Mesenchymal stem cell (in vitro differentiated cells and primary cell): ENCODE results near the gene FRMD7.

Experiments
- DNase-seq: peaks from one replicate; pipeline ENCODE4 v3.0.0-alpha.2; 2013
- H2AFZ ChIP-seq: one replicate; pipeline ENCODE4 v1.6.1; 2013; ENCODE audit warnings: low read depth, mild to moderate bottlenecking, control low read depth, inconsistent platforms, low read length, moderate library complexity
- H2AK5ac ChIP-seq: 2 replicates; pipeline ENCODE4 v1.6.1; 2013; ENCODE audit warnings: low read length, moderate library complexity, mild to moderate bottlenecking, inconsistent platforms; ENCODE audit not compliant: severe bottlenecking
- H2BK120ac ChIP-seq: one replicate; pipeline ENCODE4 v1.6.1; 2013; ENCODE audit warnings: low read depth, mild to moderate bottlenecking, inconsistent platforms, low read length, moderate library complexity
- H2BK12ac ChIP-seq, 2 experiments: one replicate each; pipeline ENCODE4 v1.6.1; 2013; ENCODE audit warnings: inconsistent platforms in 2 of 2, low read length in 2 of 2, mild to moderate bottlenecking in 2 of 2, moderate library complexity in 2 of 2, control low read depth in 1 of 2
- H2BK15ac ChIP-seq: one replicate; pipeline ENCODE4 v1.6.1; 2013; ENCODE audit warnings: mild to moderate bottlenecking, low read depth, inconsistent platforms; ENCODE audit not compliant: poor library complexity, severe bottlenecking
- H2BK5ac ChIP-seq: 2 replicates; pipeline ENCODE4 v1.6.1; 2013; ENCODE audit warnings: low read depth, mild to moderate bottlenecking, low read length, control low read depth, inconsistent platforms; ENCODE audit not compliant: poor library complexity, severe bottlenecking
- H3K14ac ChIP-seq, 2 experiments: one replicate each; pipeline ENCODE4 v1.6.1; 2013; ENCODE audit warnings: inconsistent platforms in 2 of 2, low read length in 2 of 2, control low read depth in 1 of 2, mild to moderate bottlenecking in 1 of 2, moderate library complexity in 1 of 2
- H3K18ac ChIP-seq, 2 experiments: one replicate each; pipeline ENCODE4 v1.6.1; 2013; ENCODE audit warnings: inconsistent platforms in 2 of 2, low read length in 2 of 2, control low read depth in 1 of 2, low read depth in 1 of 2, mild to moderate bottlenecking in 1 of 2
- H3K23ac ChIP-seq, 2 experiments: one replicate each; pipeline ENCODE4 v1.6.1; 2013; ENCODE audit warnings: inconsistent platforms in 2 of 2, low read length in 2 of 2, mild to moderate bottlenecking in 2 of 2, moderate library complexity in 2 of 2, control low read depth in 1 of 2
- H3K27ac ChIP-seq: 2 replicates; pipeline ENCODE4 v1.5.1; 2013; ENCODE audit warnings: mild to moderate bottlenecking, moderate library complexity, low read length, control low read depth, inconsistent platforms; ENCODE audit not compliant: poor library complexity, severe bottlenecking
- H3K27me3 ChIP-seq, 2 experiments: 2 replicates each; pipeline versions ENCODE4 v1.6.1 to v1.7.0; 2013; ENCODE audit warnings: low read length in 2 of 2, mild to moderate bottlenecking in 2 of 2, moderate library complexity in 2 of 2, control low read depth in 1 of 2, inconsistent platforms in 1 of 2; ENCODE audit not compliant: control insufficient read depth in 1 of 2, insufficient read depth in 1 of 2
- H3K36me3 ChIP-seq, 2 experiments: 2 replicates each; pipeline versions ENCODE4 v1.6.1 to v1.7.0; 2013; ENCODE audit warnings: low read length in 2 of 2, control low read depth in 1 of 2, inconsistent platforms in 1 of 2, low read depth in 1 of 2, mild to moderate bottlenecking in 1 of 2; ENCODE audit not compliant: insufficient read depth in 2 of 2, control insufficient read depth in 1 of 2
- H3K4ac ChIP-seq, 2 experiments: one replicate each; pipeline ENCODE4 v1.6.1; 2013; ENCODE audit warnings: inconsistent platforms in 2 of 2, low read length in 2 of 2, mild to moderate bottlenecking in 2 of 2, moderate library complexity in 2 of 2, control low read depth in 1 of 2, low read depth in 1 of 2
- H3K4me1 ChIP-seq: 2 replicates; pipeline ENCODE4 v1.6.1; 2013; ENCODE audit warnings: low read depth, low read length, control low read depth; ENCODE audit not compliant: control insufficient read depth, insufficient read depth
- H3K4me2 ChIP-seq: 2 replicates; pipeline ENCODE4 v1.6.1; 2013; ENCODE audit warnings: low read length, mild to moderate bottlenecking, inconsistent platforms; ENCODE audit not compliant: poor library complexity, severe bottlenecking
- H3K4me3 ChIP-seq, 2 experiments: 2 replicates each; pipeline versions ENCODE4 v1.5.1 to v1.7.0; 2013; ENCODE audit warnings: low read length in 2 of 2, mild to moderate bottlenecking in 2 of 2, control low read depth in 1 of 2, low read depth in 1 of 2; ENCODE audit not compliant: insufficient read depth in 1 of 2
- H3K79me1 ChIP-seq: replicated peaks from 2 replicates; pipeline ENCODE4 v1.6.1; 2013; ENCODE audit warnings: mild to moderate bottlenecking, control low read depth, low read length, inconsistent platforms; ENCODE audit not compliant: poor library complexity, severe bottlenecking
- H3K9ac ChIP-seq: 2 replicates; pipeline ENCODE4 v1.7.0; 2013; ENCODE audit warnings: mild to moderate bottlenecking, low read length, moderate library complexity
- H3K9me3 ChIP-seq: 2 replicates; pipeline ENCODE4 v1.7.0; 2013; ENCODE audit warnings: mild to moderate bottlenecking, low read length; ENCODE audit not compliant: control insufficient read depth
- H4K8ac ChIP-seq: one replicate; pipeline ENCODE4 v1.6.1; 2013; ENCODE audit warnings: inconsistent platforms, mild to moderate bottlenecking, low read length, moderate library complexity
- H4K91ac ChIP-seq: one replicate; pipeline ENCODE4 v1.6.1; 2013; ENCODE audit warnings: mild to moderate bottlenecking, low read length, inconsistent platforms
- WGBS: methylation state at CpG from one replicate; pipeline ENCODE4 v1.1.7; 2013; ENCODE audit warnings: mixed read lengths; 5-methylcytosine and 5-hydroxymethylcytosine counted together

Gene FRMD7

DNA sequence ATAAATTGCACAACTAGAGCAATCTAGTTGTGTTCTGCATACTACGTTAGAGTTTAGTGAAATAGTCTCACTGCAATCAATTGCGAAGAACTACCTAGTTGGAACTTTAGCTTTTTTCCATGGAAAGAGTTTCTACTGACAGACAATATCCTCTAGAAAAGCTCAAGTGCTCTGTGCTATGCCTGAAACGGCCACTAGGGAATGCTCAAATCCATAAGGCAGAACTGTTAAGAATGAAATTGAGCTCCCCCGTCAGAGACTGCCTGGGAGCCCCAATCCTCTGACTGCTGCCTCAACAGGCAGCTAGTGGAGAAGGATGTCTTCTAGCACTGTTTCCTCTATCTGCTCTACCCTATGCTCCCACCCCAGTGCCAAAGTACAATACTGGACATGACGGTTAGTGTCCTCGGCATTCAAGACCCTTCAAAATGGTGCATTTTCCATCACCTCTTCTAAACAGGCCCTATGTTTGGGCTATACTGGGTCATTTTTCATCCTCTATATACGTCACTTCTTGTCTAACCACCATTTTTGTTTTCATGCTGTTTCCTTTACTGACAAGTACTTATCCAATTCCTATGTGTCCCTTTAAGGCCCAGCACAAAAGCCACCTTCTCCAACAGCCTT lies 35.3 kb downstream of the FRMD7 start:
- Histone ChIP-seq H3K9me3 (no peaks in the 10 kb centered on the region), H2AFZ (no peak overlapping the region), H4K8ac (no peak overlapping the region), H3K4me1 (no peaks in the 10 kb centered on the region), H2AK5ac (no peak overlapping the region), H2BK5ac (no peak overlapping the region), H3K14ac (no peak overlapping the region), H2BK12ac (no peak overlapping the region), H2BK120ac (no peak overlapping the region), H3K4me3 (no peak overlapping the region), H3K4me2 (no peak overlapping the region), H3K27me3 (peaks cover 0 to 25% of the 10 kb centered on the region in 2 experiments), H3K9ac (no peak overlapping the region), H3K27ac (no peak overlapping the region), H3K79me1 (no peaks in the 10 kb centered on the region), H3K4ac (no peak overlapping the region), H4K91ac (no peak overlapping the region), H2BK15ac (no peak overlapping the region), H3K18ac (no peak overlapping the region), H3K36me3 (no peaks in the 10 kb centered on the region), H3K23ac (no peak overlapping the region)
- 56% methylated on average over 7 of the region's 7 CpGs for WGBS
- DNase-seq = peak; percentile 66

DNA sequence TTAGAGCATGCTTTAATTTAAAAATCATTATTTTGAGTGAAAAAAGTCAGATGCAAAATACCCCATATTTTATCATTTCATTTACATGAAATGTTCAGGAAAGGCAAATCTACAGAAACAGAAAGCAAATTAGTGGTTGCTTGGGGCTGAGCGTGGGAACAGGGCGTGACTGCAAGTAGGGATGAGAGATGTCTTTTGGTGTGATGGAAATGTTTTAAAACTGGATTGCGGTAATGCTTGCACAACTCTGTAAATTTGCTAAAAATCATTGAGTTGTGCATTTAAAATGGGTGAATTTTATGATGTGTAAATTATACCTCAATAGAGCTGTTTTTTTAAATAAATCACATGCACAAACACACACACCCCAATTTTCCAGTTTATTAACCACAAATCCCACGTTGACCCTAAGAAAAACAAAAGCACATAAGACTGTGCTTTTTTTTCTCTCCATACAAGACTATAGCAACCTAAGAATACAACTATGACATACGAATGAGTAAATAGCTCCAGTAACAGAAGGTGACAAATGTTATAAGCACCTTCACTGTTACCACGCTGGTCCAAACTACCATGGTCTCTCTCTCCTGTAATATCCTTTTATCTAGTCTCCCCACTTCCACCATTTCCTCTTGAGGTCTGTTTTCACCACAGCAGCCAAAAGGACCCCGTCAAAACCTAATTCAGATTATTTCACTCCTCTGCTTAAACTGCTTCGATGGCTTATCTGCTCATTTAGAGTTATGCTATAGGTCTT lies 37.2 kb downstream of the FRMD7 start:
- 82% methylated on average over 6 of the region's 8 CpGs for WGBS
- H2BK12ac ChIP-seq = no peak overlapping the region

DNA sequence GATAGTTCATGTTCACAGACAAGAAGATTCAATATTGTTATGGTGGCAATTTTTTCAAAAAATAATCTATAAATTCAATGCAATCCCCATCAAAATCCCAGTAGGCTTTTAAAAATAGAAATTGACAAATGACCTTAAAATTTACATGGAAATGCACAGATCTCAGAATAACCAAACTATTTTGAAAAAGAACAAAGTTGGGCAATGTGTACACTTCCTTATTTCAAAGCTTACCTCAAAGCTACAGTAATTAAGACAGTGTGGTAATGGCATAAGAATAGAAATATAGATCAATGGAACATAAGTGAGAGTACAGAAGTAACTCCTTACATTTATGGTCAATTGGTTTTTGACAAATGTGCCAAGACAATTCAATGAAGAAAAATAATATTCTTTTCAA lies 39.0 kb downstream of the FRMD7 start:
- Histone ChIP-seq H2BK12ac (no peak overlapping the region), H3K4me1 (no peaks in the 10 kb centered on the region), H3K23ac (no peak overlapping the region), H3K18ac (no peak overlapping the region), H3K9ac (no peak overlapping the region), H3K79me1 (no peaks in the 10 kb centered on the region), H2BK5ac (no peak overlapping the region), H4K91ac (no peak overlapping the region), H2AFZ (no peak overlapping the region), H3K4me3 (no peak overlapping the region), H2BK120ac (no peak overlapping the region), H3K27ac (no peak overlapping the region), H4K8ac (no peak overlapping the region), H3K36me3 (no peaks in the 10 kb centered on the region), H2AK5ac (no peak overlapping the region), H3K27me3 (peaks cover 0 to 36% of the 10 kb centered on the region in 2 experiments), H3K14ac (no peak overlapping the region), H2BK15ac (no peak overlapping the region), H3K9me3 (no peaks in the 10 kb centered on the region), H3K4me2 (no peak overlapping the region), H3K4ac (no peak overlapping the region)
- no peak for DNase-seq

More for the DNA sequence above, 37.2 kb downstream of the FRMD7 start:
- H4K91ac ChIP-seq = no peak overlapping the region
- H3K4me2 ChIP-seq = no peak overlapping the region
- no peak overlapping the region for H2BK15ac ChIP-seq
- DNase-seq = no peak
- H2BK5ac ChIP-seq = no peak overlapping the region
- no peak overlapping the region for H4K8ac ChIP-seq
- no peak overlapping the region for H2AFZ ChIP-seq
- no peaks in the 10 kb centered on the region for H3K36me3 ChIP-seq
- no peaks in the 10 kb centered on the region for H3K79me1 ChIP-seq
- H3K9ac ChIP-seq = no peak overlapping the region
- no peak overlapping the region for H2AK5ac ChIP-seq
- H2BK120ac ChIP-seq = no peak overlapping the region
- no peak overlapping the region for H3K27ac ChIP-seq
- no peak overlapping the region for H3K23ac ChIP-seq
- no peak overlapping the region for H3K14ac ChIP-seq
- H3K4me3 ChIP-seq = no peak overlapping the region
- no peaks in the 10 kb centered on the region for H3K4me1 ChIP-seq
- peaks cover 0 to 21% of the 10 kb centered on the region in 2 experiments for H3K27me3 ChIP-seq
- H3K18ac ChIP-seq = no peak overlapping the region
- H3K9me3 ChIP-seq = no peaks in the 10 kb centered on the region
- H3K4ac ChIP-seq = no peak overlapping the region

DNA sequence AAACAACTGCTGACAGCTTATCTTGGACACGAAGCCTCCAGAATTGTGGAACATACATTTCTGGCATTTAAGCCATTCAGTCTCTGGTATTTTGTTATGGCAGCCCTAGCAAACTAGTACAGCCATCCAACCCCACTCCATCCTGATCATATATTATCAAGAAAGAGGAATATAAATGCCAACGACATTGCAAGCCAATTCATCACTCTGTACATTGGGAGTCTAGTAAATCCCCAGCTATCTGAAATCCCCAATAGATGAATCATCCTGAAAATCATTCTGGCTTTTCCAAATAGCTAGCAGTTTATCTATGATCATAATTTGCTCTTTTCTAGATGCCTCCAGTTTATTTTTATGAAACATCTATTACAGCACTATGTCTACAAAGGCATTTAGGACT lies 41.1 kb downstream of the FRMD7 start:
- Histone ChIP-seq H3K4ac (no peak overlapping the region), H3K4me2 (no peak overlapping the region), H2BK12ac (no peak overlapping the region), H2AK5ac (no peak overlapping the region), H3K4me3 (no peak overlapping the region), H3K9me3 (no peaks in the 10 kb centered on the region), H3K14ac (no peak overlapping the region), H4K91ac (no peak overlapping the region), H2BK15ac (no peak overlapping the region), H2AFZ (no peak overlapping the region), H4K8ac (no peak overlapping the region), H3K9ac (no peak overlapping the region), H3K27me3 (peaks cover 0 to 42% of the 10 kb centered on the region in 2 experiments), H3K36me3 (no peaks in the 10 kb centered on the region), H3K23ac (no peak overlapping the region), H2BK5ac (no peak overlapping the region), H3K18ac (no peak overlapping the region), H3K27ac (no peak overlapping the region), H3K79me1 (no peaks in the 10 kb centered on the region), H3K4me1 (no peaks in the 10 kb centered on the region), H2BK120ac (no peak overlapping the region)
- DNase-seq = peak; percentile 19
- 15% methylated on average over 2 of the region's 2 CpGs for WGBS
